Activated CD8-positive, alpha-beta T cell treated with anti-CD3 and anti-CD28 coated beads for 36 hours (primary cell): ENCODE results near the gene ERCC4. TPM values are rescaled to one million over a fixed set of nuclear protein-coding genes. Genes with fewer than 3 reads are reported as not detected.

Experiments
- ATAC-seq: fragments of 200-7000 bp; cut with Tn5 transposase; one replicate; pipeline ENCODE4 v1.10.0; 2021; ENCODE audit warnings: mild to moderate bottlenecking, moderate library complexity
- CTCF ChIA-PET: fragments of 350-600 bp; sonication (Branson Sonifier 250); formaldehyde crosslinking; loops from one replicate; lab custom pipeline; 2021; ENCODE audit warnings: antibody characterized with exemption; lab: Charles Lee
- POLR2A ChIA-PET: fragments of 350-600 bp; sonication (Branson Sonifier 250); formaldehyde crosslinking; loops from one replicate; lab custom pipeline; 2021; ENCODE audit warnings: antibody characterized with exemption; lab: Charles Lee
- DNase-seq: peaks from one replicate; pipeline ENCODE4 v3.0.0-alpha.2; 2020
- H3K27ac Mint-ChIP-seq: one replicate; pipeline ENCODE4 v1.8.0; 2021; ENCODE audit warnings: mild to moderate bottlenecking, mixed read lengths
- H3K27me3 Mint-ChIP-seq: one replicate; pipeline ENCODE4 v1.8.0; 2021; ENCODE audit warnings: mixed read lengths
- H3K36me3 Mint-ChIP-seq: one replicate; pipeline ENCODE4 v1.8.0; 2021; ENCODE audit warnings: low read depth, mixed read lengths
- H3K4me1 Mint-ChIP-seq: one replicate; pipeline ENCODE4 v1.8.0; 2021; ENCODE audit warnings: low read depth, mixed read lengths
- H3K4me3 Mint-ChIP-seq: one replicate; pipeline ENCODE4 v1.8.0; 2021; ENCODE audit warnings: mild to moderate bottlenecking, moderate library complexity, mixed read lengths
- H3K9me3 Mint-ChIP-seq: one replicate; pipeline ENCODE4 v1.8.0; 2021; ENCODE audit warnings: mixed read lengths
- CTCF ChIP-seq: fragments of 200-600 bp; IDR thresholded peaks from one replicate; pipeline ENCODE4 v1.8.0; 2022; ENCODE audit warnings: antibody characterized with exemption, mild to moderate bottlenecking
- intact Hi-C: fragments of 100-400 bp; cut with micrococcal nuclease; formaldehyde crosslinking; loops from one replicate; pipeline ENCODE4 v1.10.0; 2022
- total RNA-seq, 2 experiments: library from RNA; stranded (reverse); gene quantifications; one replicate each; pipeline ENCODE4 v1.2.3, GENCODE V29; 2021

The ERCC4 gene
- total RNA-seq, 2 experiments from 2014 or later, result 6.2 to 13.3 TPM

GRCh38 chr16:13953501-13953900, 33.5 kb downstream of the ERCC4 start:
- peaks cover 8% of the 10 kb centered on the region for H3K36me3 Mint-ChIP-seq
- H3K4me3 Mint-ChIP-seq, result no peak overlapping the region
- no peak for DNase-seq
- H3K27me3 Mint-ChIP-seq, result peaks cover 7% of the 10 kb centered on the region
- intact Hi-C loops, result no loop called here
- no peak for ATAC-seq
- no peak overlapping the region for H3K27ac Mint-ChIP-seq
- no peaks in the 10 kb centered on the region for H3K9me3 Mint-ChIP-seq
- H3K4me1 Mint-ChIP-seq, result peaks cover 12% of the 10 kb centered on the region
- CTCF ChIA-PET, result interaction anchor here (1.8 to 1.9 kb wide), 2 partner anchors 18 to 34 kb away, joined by 4 read pairs; partner anchors contain the start of gene ERCC4
- POLR2A ChIA-PET, result interaction anchor here (1.0 kb wide), 1 partner anchor 116 kb away, joined by 3 read pairs; no protein-coding TSS in a partner anchor
- TF ChIP-seq CTCF, result no peak

GRCh38 chr16:13956635-13957196, 36.8 kb downstream of the ERCC4 start:
- H3K4me1 Mint-ChIP-seq, result peaks cover 12% of the 10 kb centered on the region
- H3K27ac Mint-ChIP-seq, result no peak overlapping the region
- intact Hi-C loops, result no loop called here
- H3K36me3 Mint-ChIP-seq, result no peaks in the 10 kb centered on the region
- POLR2A ChIA-PET, result no interaction called here
- H3K9me3 Mint-ChIP-seq, result no peaks in the 10 kb centered on the region
- no peak for TF ChIP-seq CTCF
- peak overlapping the region; percentile 12 for H3K4me3 Mint-ChIP-seq
- CTCF ChIA-PET, result no interaction called here
- no peak for ATAC-seq
- H3K27me3 Mint-ChIP-seq, result peaks cover 11% of the 10 kb centered on the region
- DNase-seq, result no peak

- no peaks in the 10 kb centered on the region for H3K9me3 Mint-ChIP-seq
- ATAC-seq (peak; percentile 74), DNase-seq (peak; percentile 38)
- H3K27ac Mint-ChIP-seq, result no peak overlapping the region
- H3K4me1 Mint-ChIP-seq, result peaks cover 12% of the 10 kb centered on the region
- no peak overlapping the region for H3K4me3 Mint-ChIP-seq
- intact Hi-C loops, result no loop called here
- ChIA-PET CTCF (no interaction called here), POLR2A (no interaction called here)
- TF ChIP-seq CTCF, result no peak
- H3K36me3 Mint-ChIP-seq, result no peaks in the 10 kb centered on the region
- peaks cover 14% of the 10 kb centered on the region for H3K27me3 Mint-ChIP-seq
These were observed 37.5 kb downstream of the ERCC4 start for GRCh38 chr16:13957197-13958078.

GRCh38 chr16:13958474-13958873, 38.5 kb downstream of the ERCC4 start:
- ChIA-PET CTCF (no interaction called here), POLR2A (no interaction called here)
- intact Hi-C loops, result no loop called here
- no peaks in the 10 kb centered on the region for H3K9me3 Mint-ChIP-seq
- H3K4me1 Mint-ChIP-seq, result peaks cover 12% of the 10 kb centered on the region
- no peak overlapping the region for H3K4me3 Mint-ChIP-seq
- no peak for DNase-seq
- H3K36me3 Mint-ChIP-seq, result no peaks in the 10 kb centered on the region
- H3K27ac Mint-ChIP-seq, result no peak overlapping the region
- ATAC-seq, result no peak
- H3K27me3 Mint-ChIP-seq, result peaks cover 17% of the 10 kb centered on the region
- no peak for TF ChIP-seq CTCF

- no peak for TF ChIP-seq CTCF
- CTCF ChIA-PET, result no interaction called here
- POLR2A ChIA-PET, result no interaction called here
- H3K27me3 Mint-ChIP-seq, result peaks cover 17% of the 10 kb centered on the region
- H3K9me3 Mint-ChIP-seq, result no peaks in the 10 kb centered on the region
- H3K4me3 Mint-ChIP-seq, result no peak overlapping the region
- H3K27ac Mint-ChIP-seq, result no peak overlapping the region
- peaks cover 12% of the 10 kb centered on the region for H3K4me1 Mint-ChIP-seq
- DNase-seq (no peak), ATAC-seq (no peak)
- intact Hi-C loops, result no loop called here
- no peaks in the 10 kb centered on the region for H3K36me3 Mint-ChIP-seq
These were observed 39.7 kb downstream of the ERCC4 start for GRCh38 chr16:13959626-13960025.
